ENCODE results near the gene CCDC90B. TPM values are rescaled to one million over a fixed set of nuclear protein-coding genes. Genes with fewer than 3 reads are reported as not detected.
"Not testable (repeated sequence)": the region's sequence is repeated elsewhere in the genome, so short reads cannot be mapped to it uniquely, and the experiment has no call there.

The CCDC90B gene
- total RNA-seq, 1 donor from 2014 or later: 27.2 TPM

DNA sequence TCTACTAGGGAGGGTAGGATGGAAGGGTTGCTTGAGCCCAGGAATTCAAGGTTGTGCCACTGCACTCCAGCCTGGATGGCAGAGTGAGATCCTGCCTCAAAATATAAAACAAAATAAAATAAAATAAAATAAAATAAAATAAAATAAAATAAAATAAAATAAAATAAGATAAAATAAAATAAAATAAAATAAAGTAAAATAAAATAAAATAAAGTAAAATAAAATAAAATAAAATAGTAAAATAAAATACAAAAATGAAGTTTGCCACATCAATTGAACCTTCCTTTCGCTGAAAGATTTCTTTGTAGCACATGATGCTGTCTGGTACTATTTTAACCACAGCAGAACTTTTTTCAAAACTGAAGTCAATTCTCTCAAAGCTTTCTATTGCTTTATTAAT, 22.4 kb upstream of the CCDC90B start:
- intact Hi-C loops (cut with micrococcal nuclease); H3K9me3 Mint-ChIP-seq; H3K36me3 Mint-ChIP-seq (ENCODE audit: low read depth); H3K4me1 Mint-ChIP-seq (ENCODE audit: low read depth); H3K4me3 Mint-ChIP-seq (ENCODE audit: low read depth); H3K27ac Mint-ChIP-seq; DNase-seq (ENCODE audit: low spot score): not testable (repeated sequence)
- H3K27me3 Mint-ChIP-seq (ENCODE audit: low read depth): peaks cover 14% of the 10 kb centered on the region

DNA sequence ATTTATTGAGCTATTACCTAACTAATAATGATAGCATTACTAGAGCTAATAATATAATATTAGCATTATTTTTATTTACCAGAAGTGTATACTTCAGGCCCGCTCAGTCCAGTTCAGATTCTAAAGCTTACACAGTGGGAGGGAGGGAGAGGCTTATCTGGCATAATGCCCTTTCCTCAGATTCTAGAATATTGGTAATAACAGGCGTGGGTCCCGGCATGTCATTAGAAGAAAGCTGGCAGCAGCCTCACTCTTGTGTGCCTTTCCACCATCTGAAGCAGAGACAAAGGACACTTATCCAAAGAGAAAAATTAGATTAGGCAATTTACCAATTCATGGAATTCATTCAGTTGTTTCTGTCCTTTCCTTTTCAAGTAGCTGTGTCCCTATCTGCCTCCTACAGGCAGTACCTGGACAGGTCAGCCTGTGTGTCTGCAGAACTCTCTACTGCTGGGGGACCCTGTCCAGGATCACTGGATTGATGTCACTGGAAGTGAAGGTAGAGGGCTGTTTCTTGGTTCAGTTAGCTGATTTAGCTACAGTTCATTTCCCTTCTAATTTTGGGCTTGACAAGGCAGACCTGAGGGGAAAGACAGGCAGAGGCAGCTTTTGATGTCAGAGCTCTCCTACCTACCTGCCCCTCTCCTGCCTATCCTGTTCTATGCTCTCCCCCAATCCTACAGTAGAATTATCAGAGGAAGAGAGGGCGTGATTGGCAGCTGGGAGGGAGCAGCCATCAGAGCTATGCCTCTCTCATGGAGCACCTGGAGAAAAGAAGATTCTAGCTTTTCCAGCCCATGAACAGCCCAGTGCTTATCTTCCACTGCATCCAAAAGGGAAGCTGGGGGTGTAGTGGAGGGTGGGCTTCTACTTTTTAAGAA, 20.3 kb upstream of the CCDC90B start:
- Mint-ChIP-seq H3K27me3 (ENCODE audit: low read depth) (peaks cover 10% of the 10 kb centered on the region), H3K27ac (no peak overlapping the region), H3K9me3 (no peaks in the 10 kb centered on the region), H3K4me3 (ENCODE audit: low read depth) (no peak overlapping the region), H3K36me3 (ENCODE audit: low read depth) (no peaks in the 10 kb centered on the region), H3K4me1 (ENCODE audit: low read depth) (no peaks in the 10 kb centered on the region)
- no peak for DNase-seq (ENCODE audit: low spot score)
- intact Hi-C loops (cut with micrococcal nuclease): no loop called here

GRCh38 chr11:83303316-83303715, 17.1 kb upstream of the CCDC90B start:
- no peak overlapping the region for H3K27ac Mint-ChIP-seq
- no peaks in the 10 kb centered on the region for H3K9me3 Mint-ChIP-seq
- no peaks in the 10 kb centered on the region for H3K36me3 Mint-ChIP-seq (ENCODE audit: low read depth)
- no peak overlapping the region for H3K4me3 Mint-ChIP-seq (ENCODE audit: low read depth)
- intact Hi-C loops (cut with micrococcal nuclease): no loop called here
- H3K27me3 Mint-ChIP-seq (ENCODE audit: low read depth): peaks cover 8% of the 10 kb centered on the region
- no peak for DNase-seq (ENCODE audit: low spot score)
- H3K4me1 Mint-ChIP-seq (ENCODE audit: low read depth): no peaks in the 10 kb centered on the region

DNA sequence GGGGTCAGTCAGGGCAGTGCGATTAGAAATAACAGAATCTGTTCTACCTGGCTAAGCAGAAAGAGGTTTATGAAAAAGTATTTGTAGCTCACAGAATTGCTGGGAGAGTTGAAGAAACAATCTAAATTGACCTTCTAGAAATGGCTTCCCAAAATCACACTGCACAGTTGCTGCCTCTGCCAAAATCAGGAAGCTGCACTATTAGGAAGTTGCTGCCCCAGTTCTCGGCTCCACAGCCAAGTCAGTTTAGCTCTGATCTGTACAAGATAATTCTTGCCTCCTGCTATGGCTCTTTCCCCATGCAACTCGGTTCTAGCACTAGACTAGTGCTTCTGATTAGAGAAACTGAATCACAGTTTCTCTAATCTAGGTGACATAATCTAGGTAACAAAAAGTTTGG, 16.0 kb upstream of the CCDC90B start:
- H3K4me1 Mint-ChIP-seq (ENCODE audit: low read depth): no peaks in the 10 kb centered on the region
- peaks cover 8% of the 10 kb centered on the region for H3K27me3 Mint-ChIP-seq (ENCODE audit: low read depth)
- no peaks in the 10 kb centered on the region for H3K36me3 Mint-ChIP-seq (ENCODE audit: low read depth)
- H3K27ac Mint-ChIP-seq: no peak overlapping the region
- no peak overlapping the region for H3K4me3 Mint-ChIP-seq (ENCODE audit: low read depth)
- intact Hi-C loops (cut with micrococcal nuclease): no loop called here
- DNase-seq (ENCODE audit: low spot score): no peak
- no peaks in the 10 kb centered on the region for H3K9me3 Mint-ChIP-seq

GRCh38 chr11:83299681-83300080, 13.5 kb upstream of the CCDC90B start:
- no peaks in the 10 kb centered on the region for H3K4me1 Mint-ChIP-seq (ENCODE audit: low read depth)
- H3K9me3 Mint-ChIP-seq: no peaks in the 10 kb centered on the region
- no peak overlapping the region for H3K4me3 Mint-ChIP-seq (ENCODE audit: low read depth)
- H3K27ac Mint-ChIP-seq: no peak overlapping the region
- no peaks in the 10 kb centered on the region for H3K36me3 Mint-ChIP-seq (ENCODE audit: low read depth)
- DNase-seq (ENCODE audit: low spot score): no peak
- H3K27me3 Mint-ChIP-seq (ENCODE audit: low read depth): peaks cover 12% of the 10 kb centered on the region
- intact Hi-C loops (cut with micrococcal nuclease): no loop called here

- intact Hi-C loops (cut with micrococcal nuclease): no loop called here
- Mint-ChIP-seq H3K9me3 (no peaks in the 10 kb centered on the region), H3K36me3 (ENCODE audit: low read depth) (no peaks in the 10 kb centered on the region), H3K4me1 (ENCODE audit: low read depth) (peaks cover 5% of the 10 kb centered on the region), H3K27ac (no peak overlapping the region), H3K27me3 (ENCODE audit: low read depth) (peaks cover 16% of the 10 kb centered on the region), H3K4me3 (ENCODE audit: low read depth) (no peak overlapping the region)
- DNase-seq (ENCODE audit: low spot score): no peak
Observed at GRCh38 chr11:83294208-83294607, 8.0 kb upstream of the CCDC90B start.

DNA sequence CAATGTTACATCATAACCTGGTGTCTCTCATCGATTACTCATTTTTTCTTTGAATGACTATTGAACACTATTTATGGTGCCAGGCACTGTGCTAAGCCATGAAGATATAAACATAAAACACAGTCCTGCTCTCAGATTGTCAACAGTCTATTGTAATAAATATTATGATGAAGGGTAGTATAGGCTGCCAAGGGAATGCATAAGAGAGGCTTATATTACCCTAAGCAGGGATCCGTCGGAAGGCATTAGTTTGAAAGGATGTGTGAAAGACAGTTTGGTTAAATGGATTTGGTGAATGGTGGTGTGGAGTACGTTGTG, 7.2 kb upstream of the CCDC90B start:
- no peak for DNase-seq (ENCODE audit: low spot score)
- H3K4me1 Mint-ChIP-seq (ENCODE audit: low read depth): peaks cover 5% of the 10 kb centered on the region
- H3K27ac Mint-ChIP-seq: no peak overlapping the region
- H3K36me3 Mint-ChIP-seq (ENCODE audit: low read depth): no peaks in the 10 kb centered on the region
- H3K9me3 Mint-ChIP-seq: no peaks in the 10 kb centered on the region
- intact Hi-C loops (cut with micrococcal nuclease): loop anchor here (1.0 to 2.0 kb wide), 2 partner anchors 431 to 527 kb away; no protein-coding TSS in a partner anchor
- peaks cover 18% of the 10 kb centered on the region for H3K27me3 Mint-ChIP-seq (ENCODE audit: low read depth)
- H3K4me3 Mint-ChIP-seq (ENCODE audit: low read depth): no peak overlapping the region

GRCh38 chr11:83292709-83293456, 6.7 kb upstream of the CCDC90B start:
- no peaks in the 10 kb centered on the region for H3K9me3 Mint-ChIP-seq
- H3K4me3 Mint-ChIP-seq (ENCODE audit: low read depth): no peak overlapping the region
- no peak for DNase-seq (ENCODE audit: low spot score)
- intact Hi-C loops (cut with micrococcal nuclease): loop anchor here (1.0 to 2.0 kb wide), 2 partner anchors 431 to 528 kb away; no protein-coding TSS in a partner anchor
- no peaks in the 10 kb centered on the region for H3K36me3 Mint-ChIP-seq (ENCODE audit: low read depth)
- H3K4me1 Mint-ChIP-seq (ENCODE audit: low read depth): peaks cover 5% of the 10 kb centered on the region
- peaks cover 18% of the 10 kb centered on the region for H3K27me3 Mint-ChIP-seq (ENCODE audit: low read depth)
- H3K27ac Mint-ChIP-seq: no peak overlapping the region

DNA sequence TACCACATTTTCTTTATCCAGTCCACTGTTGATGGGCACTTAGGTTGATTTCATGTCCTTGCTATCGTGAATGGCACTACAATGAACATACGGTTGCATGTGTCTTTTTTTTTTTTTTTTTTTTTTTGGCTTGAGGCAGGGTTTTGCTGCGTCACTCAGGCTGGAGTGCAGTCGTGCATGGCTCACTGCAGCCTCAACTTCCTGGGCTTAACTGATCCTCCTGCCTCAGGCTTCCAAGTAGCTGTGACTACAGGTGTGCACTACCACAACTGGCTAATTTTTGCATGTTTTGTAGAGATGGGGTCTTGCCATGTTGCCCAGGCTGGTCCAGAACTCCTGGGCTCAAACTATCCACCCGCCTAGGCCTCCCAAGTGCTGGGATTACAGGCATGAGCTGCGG, 1.5 kb upstream of the CCDC90B start:
- Mint-ChIP-seq H3K4me3 (ENCODE audit: low read depth) (no peak overlapping the region), H3K36me3 (ENCODE audit: low read depth) (peaks cover 7% of the 10 kb centered on the region), H3K27ac (no peak overlapping the region), H3K4me1 (ENCODE audit: low read depth) (peaks cover 23% of the 10 kb centered on the region), H3K9me3 (peaks cover 4% of the 10 kb centered on the region), H3K27me3 (ENCODE audit: low read depth) (peaks cover 9% of the 10 kb centered on the region)
- intact Hi-C loops (cut with micrococcal nuclease): loop anchor here (2.0 to 5.0 kb wide), 2 partner anchors 131 to 290 kb away; partner anchors contain the start of gene PCF11
- DNase-seq (ENCODE audit: low spot score): no peak

- Mint-ChIP-seq H3K27ac (peak overlapping the region; percentile 96), H3K27me3 (ENCODE audit: low read depth) (peaks cover 3% of the 10 kb centered on the region), H3K4me3 (ENCODE audit: low read depth) (peak overlapping the region; percentile 89), H3K4me1 (ENCODE audit: low read depth) (peaks cover 26% of the 10 kb centered on the region), H3K36me3 (ENCODE audit: low read depth) (peaks cover 11% of the 10 kb centered on the region), H3K9me3 (peaks cover 4% of the 10 kb centered on the region)
- DNase-seq (ENCODE audit: low spot score): no peak
- intact Hi-C loops (cut with micrococcal nuclease): loop anchor here (2.0 to 5.0 kb wide), 2 partner anchors 214 to 288 kb away; partner anchors contain the start of gene RAB30
Observed at GRCh38 chr11:83285151-83285770, 906 bp downstream of the CCDC90B start.

DNA sequence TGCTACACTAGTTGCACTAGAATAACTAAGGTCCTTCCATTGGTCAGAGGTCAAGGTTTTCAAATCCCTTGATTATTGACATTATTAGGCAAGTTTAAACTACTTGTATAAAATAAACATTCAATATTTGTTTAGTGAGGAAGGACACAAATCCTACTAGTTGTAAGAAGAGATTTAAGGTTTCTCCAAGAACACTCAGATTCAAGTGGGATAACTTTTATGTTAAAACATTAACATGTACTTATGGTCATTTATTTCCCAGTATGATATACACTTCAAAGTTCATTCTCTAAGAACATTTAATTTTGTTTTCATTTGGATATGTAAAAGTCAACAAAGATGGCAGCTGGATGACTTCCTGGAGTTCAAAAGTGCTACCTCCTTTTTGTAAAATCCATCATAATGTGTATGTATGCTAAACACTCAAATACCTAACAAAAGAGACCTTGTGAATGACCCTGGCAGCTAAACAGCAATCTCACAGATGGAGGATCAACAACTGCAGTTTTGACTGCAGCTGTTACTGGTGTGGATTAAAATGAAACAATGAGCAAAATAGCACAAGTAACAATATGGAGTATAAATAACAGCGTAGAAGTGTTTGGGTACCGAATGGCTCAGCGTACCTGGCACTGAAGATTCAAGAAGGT, 1.5 kb downstream of the CCDC90B start:
- Mint-ChIP-seq H3K36me3 (ENCODE audit: low read depth) (peaks cover 15% of the 10 kb centered on the region), H3K9me3 (peaks cover 4% of the 10 kb centered on the region), H3K4me1 (ENCODE audit: low read depth) (peaks cover 26% of the 10 kb centered on the region), H3K4me3 (ENCODE audit: low read depth) (peak overlapping the region; percentile 89), H3K27ac (peak overlapping the region; percentile 96), H3K27me3 (ENCODE audit: low read depth) (peaks cover 3% of the 10 kb centered on the region)
- DNase-seq (ENCODE audit: low spot score): no peak
- intact Hi-C loops (cut with micrococcal nuclease): loop anchor here (2.0 to 5.0 kb wide), 2 partner anchors 214 to 287 kb away; partner anchors contain the start of gene RAB30

DNA sequence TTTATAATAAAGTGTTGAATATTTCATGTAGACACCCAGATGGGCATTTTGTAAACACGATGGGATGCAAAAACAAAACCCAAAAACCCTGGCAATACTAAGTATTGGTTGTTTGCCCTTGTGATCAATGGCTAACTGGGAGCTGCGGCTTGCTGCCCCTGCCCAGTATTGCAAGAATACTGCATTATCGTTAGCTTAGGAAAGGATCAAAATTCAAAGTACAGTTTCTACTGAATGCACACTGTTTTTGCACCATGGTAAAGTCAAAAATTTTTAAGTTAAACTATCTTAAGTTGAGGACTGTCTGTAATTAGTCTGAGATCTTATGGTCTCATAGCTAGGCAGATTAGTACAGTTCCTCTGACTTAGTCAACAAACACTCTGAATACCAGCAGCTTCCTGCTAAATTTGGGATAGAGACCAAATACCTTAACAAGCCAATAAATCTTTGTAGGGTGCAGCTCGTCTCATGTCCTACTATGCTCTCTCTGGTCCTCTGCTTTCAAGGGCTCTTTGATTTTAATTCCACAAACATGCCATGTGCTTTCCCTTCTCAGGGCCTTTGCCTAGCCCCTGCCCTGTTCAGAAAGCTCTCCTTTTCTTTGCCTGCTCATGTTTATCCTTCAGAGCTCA, 4.0 kb downstream of the CCDC90B start:
- Mint-ChIP-seq H3K36me3 (ENCODE audit: low read depth) (peaks cover 25% of the 10 kb centered on the region), H3K27me3 (ENCODE audit: low read depth) (no peaks in the 10 kb centered on the region), H3K27ac (no peak overlapping the region), H3K4me3 (ENCODE audit: low read depth) (no peak overlapping the region), H3K4me1 (ENCODE audit: low read depth) (peaks cover 24% of the 10 kb centered on the region), H3K9me3 (peaks cover 2% of the 10 kb centered on the region)
- DNase-seq (ENCODE audit: low spot score): no peak
- intact Hi-C loops (cut with micrococcal nuclease): no loop called here
